Activated CD8-positive, alpha-beta memory T cell treated with anti-CD3 and anti-CD28 coated beads for 36 hours (primary cell): ENCODE data around the gene SLC9A5. TPM values are rescaled to one million over a fixed set of nuclear protein-coding genes. Genes with fewer than 3 reads are reported as not detected.

Experiments used
- CTCF ChIA-PET: fragments of 350-600 bp; sonication (Branson Sonifier 250); formaldehyde crosslinking; loops from one replicate; lab custom pipeline; 2021; ENCODE audit warnings: antibody characterized with exemption; lab: Charles Lee
- POLR2A ChIA-PET: fragments of 350-600 bp; sonication (Branson Sonifier 250); formaldehyde crosslinking; loops from one replicate; lab custom pipeline; 2021; ENCODE audit warnings: antibody characterized with exemption; lab: Charles Lee
- total RNA-seq, 2 experiments: library from RNA; stranded (reverse); gene quantifications; one replicate each; pipeline ENCODE4 v1.2.3, GENCODE V29; 2021

Gene SLC9A5
- total RNA-seq, 2 experiments from 2014 or later = 6.7 to 7.8 TPM

- CTCF ChIA-PET = interaction anchor here (0.7 to 1.7 kb wide), 2 partner anchors 15 to 136 kb away, joined by 3 to 5 read pairs; partner anchors contain the start of gene SLC9A5
- POLR2A ChIA-PET = interaction anchor here (0.8 kb wide), 1 partner anchor 13 kb away, joined by 4 read pairs; no protein-coding TSS in a partner anchor
These were observed 15.5 kb downstream of the SLC9A5 start for GRCh38 chr16:67264277-67264676.

GRCh38 chr16:67264866-67265265, 16.1 kb downstream of the SLC9A5 start:
- ChIA-PET CTCF (interaction anchor here (1.7 kb wide), 1 partner anchor 15 kb away, joined by 5 read pairs; the partner anchor contains the start of gene SLC9A5), POLR2A (interaction anchor here (1.8 kb wide), 1 partner anchor 16 kb away, joined by 5 read pairs; the partner anchor contains the start of gene SLC9A5)

- CTCF ChIA-PET = interaction anchor here (0.6 kb wide), 1 partner anchor 15 kb away, joined by 3 read pairs; no protein-coding TSS in a partner anchor
- POLR2A ChIA-PET = interaction anchor here (1.8 kb wide), 1 partner anchor 17 kb away, joined by 5 read pairs; the partner anchor contains the start of gene SLC9A5
These were observed 17.1 kb downstream of the SLC9A5 start for GRCh38 chr16:67265834-67266233.

- ChIA-PET CTCF (interaction anchor here (0.7 kb wide), 1 partner anchor 193 kb away, joined by 3 read pairs; no protein-coding TSS in a partner anchor), POLR2A (no interaction called here)
These were observed 19.4 kb downstream of the SLC9A5 start for GRCh38 chr16:67268136-67268579.

GRCh38 chr16:67269766-67270165, 21.0 kb downstream of the SLC9A5 start:
- POLR2A ChIA-PET = interaction anchor here (0.7 kb wide), 1 partner anchor 144 kb away, joined by 3 read pairs; no protein-coding TSS in a partner anchor
- CTCF ChIA-PET = interaction anchor here (2.7 kb wide), 1 partner anchor 9 kb away, joined by 18 read pairs; no protein-coding TSS in a partner anchor

GRCh38 chr16:67270931-67271338, 22.2 kb downstream of the SLC9A5 start:
- POLR2A ChIA-PET = no interaction called here
- CTCF ChIA-PET = interaction anchor here (0.5 to 2.7 kb wide), 3 partner anchors 8 to 207 kb away, joined by 3 to 18 read pairs (median 4); partner anchors contain the start of gene PLEKHG4

- ChIA-PET POLR2A (no interaction called here), CTCF (interaction anchor here (0.5 to 2.7 kb wide), 2 partner anchors 11 to 207 kb away, joined by 4 to 18 read pairs; no protein-coding TSS in a partner anchor)
These were observed 22.7 kb downstream of the SLC9A5 start for GRCh38 chr16:67271446-67271845.

- CTCF ChIA-PET = interaction anchor here (1.2 kb wide), 1 partner anchor 29 kb away, joined by 3 read pairs; no protein-coding TSS in a partner anchor
- POLR2A ChIA-PET = no interaction called here
These were observed 26.5 kb downstream of the SLC9A5 start for GRCh38 chr16:67275321-67275720.

- CTCF ChIA-PET = interaction anchor here (0.8 to 1.4 kb wide), 3 partner anchors 16 to 122 kb away, joined by 3 to 4 read pairs (median 3); no protein-coding TSS in a partner anchor
- POLR2A ChIA-PET = interaction anchor here (1.0 to 1.2 kb wide), 2 partner anchors 14 to 50 kb away, joined by 3 to 4 read pairs; no protein-coding TSS in a partner anchor
These were observed 28.7 kb downstream of the SLC9A5 start for GRCh38 chr16:67277294-67277998.

GRCh38 chr16:67277999-67278772, 29.4 kb downstream of the SLC9A5 start:
- ChIA-PET POLR2A (interaction anchor here (1.0 to 1.2 kb wide), 3 partner anchors 14 to 51 kb away, joined by 3 to 4 read pairs (median 4); no protein-coding TSS in a partner anchor), CTCF (interaction anchor here (0.5 to 1.4 kb wide), 15 partner anchors 8 to 150 kb away, joined by 3 to 7 read pairs (median 3); partner anchors contain the start of genes FHOD1 and TMEM208)

GRCh38 chr16:67278773-67279295, 30.1 kb downstream of the SLC9A5 start:
- POLR2A ChIA-PET = interaction anchor here (1.2 kb wide), 2 partner anchors 18 to 51 kb away, joined by 3 to 4 read pairs; no protein-coding TSS in a partner anchor

GRCh38 chr16:67279296-67280089, 30.7 kb downstream of the SLC9A5 start, which contains the start of gene PLEKHG4:
PLEKHG4 (plus strand) TSS chr16:67279532; CDS start chr16:67280045, 513 bp downstream.
- ChIA-PET POLR2A (no interaction called here), CTCF (interaction anchor here (0.9 to 1.4 kb wide), 11 partner anchors 9 to 203 kb away, joined by 3 to 7 read pairs (median 3); partner anchors contain the start of genes FHOD1, KCTD19 and LRRC36)

More at GRCh38 chr16:67278773-67279295, 30.1 kb downstream of the SLC9A5 start:
- CTCF ChIA-PET = interaction anchor here (0.5 to 1.4 kb wide), 13 partner anchors 8 to 149 kb away, joined by 3 to 7 read pairs (median 3); partner anchors contain the start of genes FHOD1 and TMEM208

GRCh38 chr16:67280090-67281015, 31.6 kb downstream of the SLC9A5 start:
- POLR2A ChIA-PET = no interaction called here
- CTCF ChIA-PET = interaction anchor here (0.9 to 1.7 kb wide), 7 partner anchors 9 to 202 kb away, joined by 3 to 5 read pairs (median 3); partner anchors contain the start of genes KCTD19 and LRRC36

GRCh38 chr16:67281536-67282446, 33.0 kb downstream of the SLC9A5 start:
- ChIA-PET CTCF (interaction anchor here (0.5 to 1.7 kb wide), 6 partner anchors 9 to 760 kb away, joined by 3 to 5 read pairs (median 4); no protein-coding TSS in a partner anchor), POLR2A (no interaction called here)

GRCh38 chr16:67282447-67282805, 33.6 kb downstream of the SLC9A5 start:
- CTCF ChIA-PET = interaction anchor here (0.5 to 1.1 kb wide), 3 partner anchors 22 to 759 kb away, joined by 3 to 5 read pairs (median 3); no protein-coding TSS in a partner anchor
- POLR2A ChIA-PET = no interaction called here
